Measurements from ENCODE around the gene ANKRD24. TPM values are rescaled to one million over a fixed set of nuclear protein-coding genes. Genes with fewer than 3 reads are reported as not detected.
"Not testable (repeated sequence)": the region's sequence is repeated elsewhere in the genome, so short reads cannot be mapped to it uniquely, and the experiment has no call there.

Gene ANKRD24
- total RNA-seq (2014; rRNA removed; shearing (Covaris generic)): 0.05 and 0.45 TPM in 2 replicates

DNA sequence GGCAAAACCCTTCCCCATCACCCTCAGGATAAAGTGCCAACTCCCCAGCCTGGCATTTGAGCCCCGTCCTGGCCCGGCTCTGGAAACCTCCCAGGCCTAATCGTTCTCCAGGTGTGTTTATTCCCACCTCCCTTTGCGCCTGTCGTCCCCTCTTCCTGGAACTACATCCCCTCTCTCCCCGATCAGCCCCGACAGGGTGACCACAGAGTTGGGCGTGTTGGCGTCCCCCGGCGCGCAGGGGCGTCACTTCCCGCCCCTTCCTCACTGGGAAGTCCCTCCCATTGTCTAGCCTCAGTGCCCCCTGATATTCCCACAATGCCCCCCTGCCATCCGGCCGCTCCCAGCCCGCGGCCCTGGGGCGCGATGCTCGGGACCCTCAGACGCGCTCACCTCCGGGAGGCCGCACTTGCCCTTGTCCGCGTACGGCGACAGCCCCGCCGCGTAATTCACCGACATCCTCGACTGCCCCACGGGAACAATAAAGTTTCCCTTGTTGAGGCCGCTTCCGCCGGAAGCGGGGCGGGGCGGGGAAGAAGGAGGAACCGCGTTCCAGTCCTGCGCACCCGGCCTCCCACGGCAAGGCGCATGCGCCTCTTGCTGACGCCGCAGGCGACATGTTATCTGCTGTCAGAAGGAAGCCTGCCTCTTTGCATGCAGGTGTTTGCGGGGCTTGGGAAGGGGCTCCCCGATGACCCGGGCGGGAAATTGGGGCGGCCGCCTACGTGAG is at the start of gene ANKRD24, which contains the start of gene SIRT6:
Gene ANKRD24, plus strand, starts transcription at position 606 of the 727 bp plus-strand sequence. CDS start 3,737 bp downstream, outside the sequence.
Gene SIRT6, minus strand, starts transcription at position 480 of the 727 bp plus-strand sequence. Its CDS starts 24 bp downstream, at position 456.
- peak within 1 kb of the TSS; percentile 95 for H3K4me3 ChIP-seq
- H3K4me1 ChIP-seq: no peaks in the 10 kb centered on the region
- H3K9me3 ChIP-seq (replicated peaks): no peaks in the 10 kb centered on the region
- H3K36me3 ChIP-seq: no peaks in the 10 kb centered on the region
- no peaks in the 10 kb centered on the region for H3K27me3 ChIP-seq
- peak within 1 kb of the TSS; percentile 49 for H3K27ac ChIP-seq
- DNase-seq: peak; percentile 93

DNA sequence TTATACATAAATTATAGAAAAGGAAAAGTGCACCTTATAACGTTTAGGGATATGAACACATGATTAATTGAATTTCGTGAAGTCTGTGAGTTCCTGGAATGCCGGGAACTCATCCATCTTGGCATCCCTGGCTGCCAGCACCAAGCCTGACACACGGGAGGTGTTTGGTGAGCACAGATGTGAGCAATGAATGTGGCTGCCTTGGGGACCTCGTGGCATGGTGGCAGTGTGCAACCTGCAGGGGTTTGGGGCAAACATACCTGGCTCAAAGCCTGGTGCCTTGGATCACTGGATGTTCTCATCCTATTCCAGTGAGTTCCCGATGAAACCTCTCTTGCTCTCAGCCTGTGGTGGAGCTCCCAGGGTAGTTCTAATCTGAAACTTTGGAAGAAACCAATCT is 48.1 kb upstream of the ANKRD24 start:
- H3K36me3 ChIP-seq: no peaks in the 10 kb centered on the region
- H3K9me3 ChIP-seq (replicated peaks): no peaks in the 10 kb centered on the region
- no peaks in the 10 kb centered on the region for H3K27me3 ChIP-seq
- H3K4me3 ChIP-seq: no peak overlapping the region
- peaks cover 17% of the 10 kb centered on the region for H3K4me1 ChIP-seq
- no peak overlapping the region for H3K27ac ChIP-seq
- no peak for DNase-seq

DNA sequence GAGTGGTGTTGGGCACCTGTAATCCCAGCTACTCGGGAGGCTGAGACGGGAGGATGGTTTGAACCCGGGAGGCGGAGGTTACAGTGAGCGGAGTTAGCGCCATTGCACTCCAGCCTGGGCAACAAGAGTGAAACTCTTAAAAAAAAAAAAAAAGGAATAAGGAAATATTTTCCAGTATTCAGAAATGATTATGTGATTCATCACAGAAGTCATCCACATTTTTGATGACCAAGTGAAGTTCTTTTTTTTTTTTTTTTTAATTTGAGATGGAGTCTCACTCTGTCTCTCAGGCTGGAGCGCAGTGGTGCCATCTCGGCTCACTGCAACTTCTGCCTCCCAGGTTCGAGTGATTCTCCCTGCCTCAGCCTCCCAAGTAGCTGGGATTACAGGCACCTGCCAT is 47.1 kb upstream of the ANKRD24 start:
- not testable (repeated sequence) for H3K36me3 ChIP-seq; H3K27me3 ChIP-seq; H3K4me3 ChIP-seq; DNase-seq; H3K9me3 ChIP-seq (replicated peaks); H3K27ac ChIP-seq
- H3K4me1 ChIP-seq: peaks cover 16% of the 10 kb centered on the region

DNA sequence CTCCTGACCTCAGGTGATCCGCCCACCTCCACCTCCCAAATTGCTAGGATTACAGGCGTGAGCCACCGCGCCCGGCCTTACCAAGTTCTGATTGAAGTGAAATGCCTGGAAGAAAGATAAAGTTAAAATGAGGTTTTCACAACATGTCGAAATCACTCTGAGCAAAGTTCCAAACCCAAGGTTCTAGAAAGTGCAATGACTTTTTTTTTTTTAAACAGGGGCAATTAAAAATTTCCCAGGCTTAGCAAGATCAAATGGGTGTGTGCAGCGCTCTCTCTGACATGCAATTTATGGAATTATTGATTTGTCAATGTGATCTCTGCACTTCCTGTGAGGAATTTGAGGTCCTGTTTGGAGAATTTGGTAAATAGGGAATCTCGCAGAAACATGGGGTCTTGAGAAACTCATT is 45.8 kb upstream of the ANKRD24 start:
- H3K4me1 ChIP-seq: 0 out of 2 replicates have a peak, but pooled peaks cover 5% of the 10 kb centered on the region
- H3K27ac ChIP-seq: no peak overlapping the region
- no peaks in the 10 kb centered on the region for H3K36me3 ChIP-seq
- H3K4me3 ChIP-seq: no peak overlapping the region
- DNase-seq: no peak
- no peaks in the 10 kb centered on the region; the same call in 1 of the 2 replicates for H3K27me3 ChIP-seq
- no peaks in the 10 kb centered on the region for H3K9me3 ChIP-seq (replicated peaks)

DNA sequence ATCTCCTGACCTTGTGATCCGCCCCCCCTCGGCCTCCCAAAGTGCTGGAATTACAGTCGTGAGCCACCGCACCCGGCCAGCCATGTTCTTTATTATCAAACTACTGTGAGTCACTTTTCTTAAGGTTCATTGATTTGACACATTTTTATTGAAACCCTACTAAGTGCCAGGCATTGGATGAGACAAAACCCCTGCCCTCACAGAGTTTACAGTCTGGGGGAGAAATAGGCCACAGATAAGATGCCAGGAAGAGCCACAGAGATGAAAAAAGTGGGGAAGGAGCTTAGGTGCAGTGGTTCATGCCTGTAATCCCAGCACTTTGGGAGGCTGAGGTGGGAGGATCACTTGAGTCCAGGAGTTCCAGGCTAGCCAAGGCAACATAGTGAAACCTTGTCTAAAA is 44.0 kb upstream of the ANKRD24 start:
- peaks cover 3% of the 10 kb centered on the region; the same call in 1 of the 2 replicates for H3K27me3 ChIP-seq
- no peak overlapping the region for H3K4me3 ChIP-seq
- no peaks in the 10 kb centered on the region for H3K36me3 ChIP-seq
- DNase-seq: no peak
- H3K4me1 ChIP-seq: no peaks in the 10 kb centered on the region
- H3K9me3 ChIP-seq (replicated peaks): no peaks in the 10 kb centered on the region
- H3K27ac ChIP-seq: no peak overlapping the region

DNA sequence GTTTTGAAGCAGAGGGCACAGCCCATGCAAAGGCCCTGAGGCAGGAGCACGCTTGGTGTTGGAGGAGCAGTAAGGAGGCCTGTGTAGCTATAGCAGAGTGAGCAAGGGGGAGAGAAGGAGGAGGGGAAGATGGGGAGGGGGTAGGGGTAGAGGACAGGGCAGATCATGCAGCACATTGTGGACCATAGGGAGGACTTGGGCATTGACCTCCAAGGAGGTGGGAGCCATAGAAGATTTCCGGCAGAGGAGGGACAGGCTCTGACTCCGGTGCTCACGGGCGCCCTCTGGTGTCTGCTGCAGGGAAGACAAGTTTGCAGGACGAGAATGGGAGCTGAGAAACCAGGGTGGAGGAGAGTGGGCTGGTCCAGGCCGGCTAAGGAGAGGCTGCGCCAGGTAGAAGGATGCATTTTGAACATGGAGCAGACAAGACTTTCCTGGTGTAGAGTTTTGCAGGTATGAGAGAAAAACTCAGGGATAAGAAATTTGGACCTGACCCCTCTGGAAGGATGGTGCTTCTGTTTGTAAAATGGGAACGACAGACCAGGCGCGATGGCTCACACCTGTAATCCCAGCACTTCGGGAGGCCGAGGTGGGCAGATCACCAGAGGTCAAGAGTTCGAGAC is 42.8 kb upstream of the ANKRD24 start:
- DNase-seq: peak; percentile 72 to 82
- Histone ChIP-seq H3K27ac (no peak overlapping the region), H3K9me3 (replicated peaks) (no peaks in the 10 kb centered on the region), H3K36me3 (no peaks in the 10 kb centered on the region), H3K4me1 (no peaks in the 10 kb centered on the region), H3K27me3 (peaks cover 5% of the 10 kb centered on the region; the same call in 1 of the 2 replicates), H3K4me3 (no peak overlapping the region)

DNA sequence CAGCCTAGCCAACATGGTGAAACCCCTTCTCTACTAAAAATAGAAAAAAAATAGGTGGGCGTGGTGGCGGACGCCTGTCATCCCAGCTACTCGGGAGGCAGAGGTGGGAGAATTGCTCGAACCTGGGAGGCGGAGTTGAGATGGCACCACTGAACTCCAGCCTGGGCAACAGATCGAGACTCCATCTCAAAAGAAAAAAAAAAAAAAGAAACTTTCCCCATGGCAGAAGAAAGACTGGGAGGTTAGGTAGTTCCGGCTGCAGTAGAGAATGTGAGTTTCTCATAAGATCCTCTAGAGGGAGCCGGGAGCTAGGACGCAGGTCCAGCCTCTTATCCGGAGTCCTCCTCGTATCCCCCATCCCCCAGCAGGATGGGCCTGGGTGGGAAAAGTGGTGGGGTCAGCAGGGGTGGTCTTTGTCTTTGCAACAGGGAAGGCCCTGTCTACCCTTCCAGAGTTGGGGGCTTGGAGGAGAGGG is 42.2 kb upstream of the ANKRD24 start:
- H3K4me3 ChIP-seq: no peak overlapping the region
- peak; percentile 47 to 73 for DNase-seq
- H3K27ac ChIP-seq: no peak overlapping the region
- H3K27me3 ChIP-seq: peaks cover 6% of the 10 kb centered on the region; the same call in 1 of the 2 replicates
- no peaks in the 10 kb centered on the region for H3K4me1 ChIP-seq
- H3K36me3 ChIP-seq: no peaks in the 10 kb centered on the region
- no peaks in the 10 kb centered on the region for H3K9me3 ChIP-seq (replicated peaks)

DNA sequence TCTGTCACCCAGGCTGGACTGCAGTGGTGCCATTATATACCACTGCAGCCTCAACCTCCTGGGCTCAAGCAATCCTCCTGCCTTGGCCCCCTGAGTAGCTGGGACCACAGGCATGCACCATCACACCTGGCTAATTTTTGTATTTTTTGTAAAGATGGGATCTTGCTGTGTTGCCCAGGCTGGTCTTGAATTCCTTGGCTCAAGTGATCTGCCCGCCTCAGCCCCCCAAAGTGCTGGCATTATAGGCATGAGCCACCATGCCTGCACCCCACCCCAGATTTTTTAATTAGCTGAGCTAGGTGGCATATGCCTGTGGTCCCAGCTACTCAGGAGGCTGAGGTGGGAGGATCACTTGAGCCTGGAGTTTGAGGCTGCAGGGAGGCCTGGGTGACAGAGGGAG is 39.6 kb upstream of the ANKRD24 start:
- DNase-seq, H3K4me1 ChIP-seq: not testable (repeated sequence)

DNA sequence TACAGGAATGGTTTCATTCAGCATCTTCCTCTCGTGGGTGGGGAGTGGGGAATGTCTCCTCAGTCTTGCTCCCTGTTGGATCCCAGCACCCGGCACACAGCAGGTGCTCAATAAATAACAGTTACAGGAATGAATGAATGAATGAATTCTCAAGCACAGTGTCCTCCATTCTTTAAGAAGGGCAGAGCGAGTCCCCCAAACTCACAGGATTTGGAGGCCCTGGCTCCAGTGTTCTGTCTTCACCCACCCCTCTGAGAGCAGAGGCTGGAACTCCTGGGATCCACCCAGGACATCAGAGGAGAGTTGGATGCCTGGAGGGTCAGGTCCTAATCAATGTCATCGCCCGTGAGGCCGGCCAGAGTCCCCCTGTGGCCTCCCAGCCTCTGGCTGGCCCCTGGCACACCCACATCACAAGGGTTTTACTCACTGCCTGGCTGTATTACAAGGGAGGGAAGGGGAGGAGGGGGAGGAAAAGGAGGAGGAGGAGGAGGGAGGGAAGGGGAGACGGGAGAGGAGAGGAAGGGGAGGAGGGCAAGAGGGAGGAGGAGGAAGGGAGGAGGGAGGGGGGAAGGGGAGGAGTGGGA is 37.7 kb upstream of the ANKRD24 start:
- Histone ChIP-seq H3K27me3 (peaks cover 6% of the 10 kb centered on the region; the same call in 1 of the 2 replicates), H3K36me3 (no peaks in the 10 kb centered on the region), H3K4me3 (no peak overlapping the region), H3K4me1 (no peaks in the 10 kb centered on the region), H3K9me3 (replicated peaks) (no peaks in the 10 kb centered on the region), H3K27ac (no peak overlapping the region)
- DNase-seq: no peak

More for the DNA sequence above, 39.6 kb upstream of the ANKRD24 start:
- not testable (repeated sequence) for H3K27ac ChIP-seq; H3K4me3 ChIP-seq; H3K9me3 ChIP-seq (replicated peaks); H3K27me3 ChIP-seq; H3K36me3 ChIP-seq

DNA sequence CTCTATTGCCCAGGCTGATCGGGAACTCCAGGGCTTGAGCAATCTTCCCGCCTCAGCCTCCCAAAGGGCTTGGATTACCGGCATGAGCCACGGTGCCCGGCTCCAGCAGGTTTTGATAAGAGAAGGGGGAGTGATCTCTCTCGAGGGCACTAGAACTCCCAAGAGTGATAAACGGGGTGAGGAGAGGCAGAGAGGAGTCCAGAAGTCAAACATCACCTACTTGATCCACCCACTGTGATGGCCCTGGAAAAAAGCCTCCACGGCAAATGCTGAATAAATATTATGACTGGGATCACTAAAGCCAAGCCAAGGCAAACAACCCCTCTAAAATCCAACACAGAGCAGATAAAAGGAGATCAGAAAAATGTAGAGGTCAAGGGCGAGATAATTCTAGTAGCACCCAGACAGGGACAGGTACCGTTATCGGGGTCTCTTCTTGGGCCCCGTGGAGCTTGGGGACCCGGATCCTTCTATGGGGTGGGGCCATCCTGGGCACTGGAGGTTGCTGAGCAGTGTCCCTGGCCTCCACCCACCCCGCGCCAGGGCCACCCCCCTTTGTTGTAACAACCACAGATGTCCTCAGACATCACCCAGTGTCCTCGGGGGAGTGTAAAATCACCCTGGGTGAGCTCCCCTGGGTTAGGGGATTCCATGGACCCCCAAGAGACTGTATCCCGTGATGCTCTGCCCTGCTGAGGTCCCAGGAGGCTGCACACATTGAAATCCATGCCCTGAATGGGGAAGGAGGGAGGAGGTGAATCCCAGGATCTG is 32.8 kb upstream of the ANKRD24 start:
- Histone ChIP-seq H3K27me3 (peaks cover 20% of the 10 kb centered on the region), H3K27ac (no peak overlapping the region), H3K36me3 (no peaks in the 10 kb centered on the region), H3K4me1 (no peaks in the 10 kb centered on the region), H3K4me3 (no peak overlapping the region), H3K9me3 (replicated peaks) (no peaks in the 10 kb centered on the region)
- no peak for DNase-seq

DNA sequence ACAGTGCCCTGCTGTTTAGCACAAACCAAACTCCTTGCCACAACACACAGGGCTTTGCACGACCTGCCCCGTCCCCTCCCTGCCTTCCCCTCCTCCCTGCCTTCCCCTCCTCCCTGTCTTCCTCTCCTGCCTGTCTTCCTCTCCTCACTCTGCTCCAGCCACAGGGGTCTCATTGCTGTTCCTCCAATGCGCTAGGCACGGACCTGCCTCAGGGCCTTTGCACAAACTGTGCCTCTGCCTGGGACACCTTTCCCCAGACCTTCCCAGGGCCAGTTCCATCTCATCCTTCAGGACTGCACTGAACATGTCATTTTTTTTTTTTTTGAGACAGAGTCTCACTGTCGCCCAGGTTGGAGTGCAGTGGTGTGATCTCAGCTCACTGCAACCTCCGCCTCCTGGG is 30.9 kb upstream of the ANKRD24 start:
- Histone ChIP-seq H3K36me3 (no peaks in the 10 kb centered on the region), H3K9me3 (replicated peaks) (no peaks in the 10 kb centered on the region), H3K4me3 (no peak overlapping the region), H3K4me1 (no peaks in the 10 kb centered on the region), H3K27ac (no peak overlapping the region), H3K27me3 (peaks cover 22% of the 10 kb centered on the region)
- DNase-seq: no peak

DNA sequence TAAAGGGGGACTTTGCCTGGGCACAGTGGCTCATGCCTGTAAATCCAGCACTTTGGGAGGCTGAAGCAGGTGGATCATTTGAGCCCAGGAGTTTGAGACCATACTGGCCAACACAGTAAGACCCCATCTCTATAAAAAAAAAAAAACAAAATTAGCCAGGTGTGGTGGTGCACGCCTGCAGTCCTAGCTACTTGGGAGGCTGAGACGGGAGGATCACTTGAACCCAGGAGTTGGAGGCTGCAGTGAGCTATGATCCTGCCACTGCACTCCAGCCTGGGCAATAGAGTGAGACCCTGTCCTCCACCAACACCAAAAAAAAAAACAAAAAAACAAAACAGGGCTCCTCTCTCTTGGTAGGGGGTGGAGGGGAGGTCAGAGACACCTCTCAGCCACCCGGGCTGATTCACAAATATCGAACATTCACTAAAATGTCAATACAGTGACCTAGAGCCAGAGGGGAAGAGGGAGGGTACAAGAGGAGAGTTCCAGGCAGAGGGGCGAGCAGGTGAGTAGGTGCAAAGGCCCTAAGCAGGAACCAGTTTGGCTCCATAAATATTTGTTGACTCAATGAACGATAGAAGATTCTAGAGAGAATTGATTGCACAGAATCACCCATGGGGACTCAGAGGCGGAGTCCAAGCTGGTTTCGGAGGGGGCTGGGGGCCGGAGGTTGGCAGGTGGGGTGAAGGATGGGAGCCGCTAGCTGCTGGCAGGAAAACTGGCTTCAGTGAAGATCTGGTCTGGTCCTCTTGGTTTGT is 30.1 kb upstream of the ANKRD24 start:
- no peak for DNase-seq
- no peaks in the 10 kb centered on the region for H3K4me1 ChIP-seq
- H3K27ac ChIP-seq: no peak overlapping the region
- peaks cover 26% of the 10 kb centered on the region for H3K27me3 ChIP-seq
- no peaks in the 10 kb centered on the region for H3K9me3 ChIP-seq (replicated peaks)
- no peak overlapping the region for H3K4me3 ChIP-seq
- no peaks in the 10 kb centered on the region for H3K36me3 ChIP-seq

DNA sequence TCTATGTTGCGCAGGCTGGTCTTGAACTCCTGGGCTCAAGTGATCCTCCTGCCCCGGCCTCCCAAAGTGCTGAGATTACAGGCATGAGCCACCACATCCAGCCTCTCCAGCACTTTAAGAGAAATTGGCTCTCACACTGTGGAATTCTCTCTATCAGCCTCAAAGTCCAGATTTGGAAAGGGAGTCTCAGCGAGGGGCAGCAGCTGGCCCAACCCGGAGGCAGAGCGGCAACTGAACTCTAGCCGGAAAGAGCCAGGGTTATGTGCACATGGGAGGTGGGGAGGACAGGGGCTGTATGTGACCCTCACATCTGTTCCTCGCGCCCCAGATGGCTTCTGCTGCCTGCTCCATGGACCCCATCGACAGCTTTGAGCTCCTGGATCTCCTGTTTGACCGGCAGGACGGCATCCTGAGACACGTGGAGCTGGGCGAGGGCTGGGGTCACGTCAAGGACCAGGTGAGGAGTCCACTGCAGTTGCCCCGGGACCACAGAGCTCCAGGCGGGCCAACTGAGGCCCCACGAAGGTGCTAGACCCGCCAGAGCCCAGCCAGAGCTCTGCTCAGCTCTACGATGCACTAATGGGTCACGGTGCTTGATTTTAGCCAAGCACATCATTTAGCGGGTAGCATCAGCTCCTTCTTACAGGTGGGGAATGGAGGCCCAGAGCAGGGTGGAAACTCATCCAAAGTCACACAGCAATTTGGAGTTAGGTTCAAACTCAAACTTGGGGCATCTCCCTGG is 27.7 kb upstream of the ANKRD24 start:
- Histone ChIP-seq H3K4me1 (no peaks in the 10 kb centered on the region), H3K9me3 (replicated peaks) (no peaks in the 10 kb centered on the region), H3K27ac (no peak overlapping the region), H3K4me3 (no peak overlapping the region), H3K36me3 (no peaks in the 10 kb centered on the region), H3K27me3 (peaks cover 26% of the 10 kb centered on the region)
- no peak for DNase-seq
